Smooth muscle cell (in vitro differentiated cells): ENCODE results near the gene GLRX5. TPM values are rescaled to one million over a fixed set of nuclear protein-coding genes. Genes with fewer than 3 reads are reported as not detected.

Experiments
- DNase-seq: peaks from one replicate; lab custom pipeline; 2025; ENCODE audit not compliant: unreplicated experiment; lab: John Stamatoyannopoulos, UW
- H2AFZ ChIP-seq: fragments of 200-600 bp; sonication (generic); 2 replicates; pipeline ENCODE4 v1.6.0; 2016; ENCODE audit warnings: antibody characterized with exemption, low read depth, mild to moderate bottlenecking
- H3F3A ChIP-seq: fragments of 200-600 bp; sonication (generic); 2 replicates; pipeline ENCODE4 v1.6.0; 2017; ENCODE audit warnings: antibody characterized with exemption, low read depth
- H3K27ac ChIP-seq: fragments of 200-600 bp; sonication (generic); 2 replicates; pipeline ENCODE4 v1.5.1; 2016; ENCODE audit warnings: low read depth, mild to moderate bottlenecking
- H3K27me3 ChIP-seq: fragments of 200-600 bp; sonication (generic); 2 replicates; pipeline ENCODE4 v1.6.1; 2016; ENCODE audit warnings: low read depth, mild to moderate bottlenecking
- H3K36me3 ChIP-seq: fragments of 200-600 bp; sonication (generic); 2 replicates; pipeline ENCODE4 v1.5.1; 2016; ENCODE audit warnings: low read depth
- H3K4me1 ChIP-seq: fragments of 200-600 bp; sonication (generic); 2 replicates; pipeline ENCODE4 v1.5.1; 2016; ENCODE audit warnings: low read depth
- H3K4me2 ChIP-seq: fragments of 200-600 bp; sonication (generic); 2 replicates; pipeline ENCODE4 v1.6.0; 2016; ENCODE audit warnings: mild to moderate bottlenecking
- H3K4me3 ChIP-seq: fragments of 200-600 bp; sonication (generic); 2 replicates; pipeline ENCODE4 v1.5.1; 2016; ENCODE audit warnings: mild to moderate bottlenecking
- H3K79me2 ChIP-seq: fragments of 200-600 bp; sonication (generic); 2 replicates; pipeline ENCODE4 v1.6.0; 2016; ENCODE audit warnings: low read depth, mild to moderate bottlenecking
- H3K9ac ChIP-seq: fragments of 200-600 bp; sonication (generic); 2 replicates; pipeline ENCODE4 v1.6.0; 2016; ENCODE audit warnings: low read depth
- H3K9me3 ChIP-seq: fragments of 200-600 bp; sonication (generic); replicated peaks from 2 replicates; pipeline ENCODE4 v1.5.1; 2016; ENCODE audit warnings: low read depth
- H4K20me1 ChIP-seq: fragments of 200-600 bp; sonication (generic); 2 replicates; pipeline ENCODE4 v1.6.0; 2016; ENCODE audit warnings: low read depth
- WGBS: methylation state at CpG from one replicate; pipeline ENCODE4 v1.1.7; 2016; ENCODE audit warnings: low lambda C conversion rate; 5-methylcytosine and 5-hydroxymethylcytosine counted together
- polyA plus RNA-seq: library from polyadenylated mRNA; unstranded; fragments of >200 nt; fragmentation: Nextera tagmentation; extraction: Ambion mirVana; gene quantifications from 2 replicates; pipeline ENCODE4 v1.2.1, GENCODE V29; 2016
- total RNA-seq: library from RNA; depleted of rRNA; stranded (reverse); fragments of >200 nt; gene quantifications from 2 replicates; pipeline ENCODE4 v1.2.3, GENCODE V29; 2014
- TF ChIP-seq, protein P1 (sequence below): fragments of 200-600 bp; sonication (generic); IDR thresholded peaks from 2 replicates; pipeline ENCODE4 v1.5.1; 2017; ENCODE audit warnings: borderline replicate concordance, mild to moderate bottlenecking, antibody characterized with exemption; ENCODE audit not compliant: insufficient read depth, poor library complexity, severe bottlenecking

GLRX5 gene
- total and polyA plus RNA-seq, 2 experiments from 2014 or later = 42.4 to 79.8 TPM

DNA sequence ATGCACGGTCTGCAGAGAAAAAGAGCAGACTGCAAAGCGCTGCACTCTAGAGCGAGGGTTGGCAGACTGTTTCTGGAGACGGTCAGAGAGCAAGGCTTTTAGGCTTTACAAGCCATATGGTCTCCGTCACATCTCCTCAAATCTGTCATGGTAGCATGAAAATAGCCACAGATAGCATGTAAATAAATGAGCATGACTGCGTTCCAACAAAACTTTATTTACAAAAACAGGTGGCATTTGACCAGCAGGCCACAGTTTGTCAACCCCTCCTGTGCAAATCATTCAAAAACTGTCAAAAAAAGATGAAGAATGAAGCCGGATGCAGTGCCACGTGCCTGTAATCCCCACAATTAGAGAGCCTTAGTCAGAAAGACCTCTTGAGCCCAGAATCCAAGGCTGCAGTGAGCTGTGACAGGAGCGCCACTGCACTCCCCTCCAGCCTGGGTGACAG lies 37.3 kb upstream of the GLRX5 start:
- H3K27me3 ChIP-seq = no peaks in the 10 kb centered on the region
- H3K36me3 ChIP-seq = no peaks in the 10 kb centered on the region
- no peaks in the 10 kb centered on the region for H3K9me3 ChIP-seq
- peaks cover 13% of the 10 kb centered on the region for H3F3A ChIP-seq
- H3K4me2 ChIP-seq = peak overlapping the region; percentile 69
- peaks cover 10% of the 10 kb centered on the region for H3K4me1 ChIP-seq
- TF ChIP-seq, protein P1, sequence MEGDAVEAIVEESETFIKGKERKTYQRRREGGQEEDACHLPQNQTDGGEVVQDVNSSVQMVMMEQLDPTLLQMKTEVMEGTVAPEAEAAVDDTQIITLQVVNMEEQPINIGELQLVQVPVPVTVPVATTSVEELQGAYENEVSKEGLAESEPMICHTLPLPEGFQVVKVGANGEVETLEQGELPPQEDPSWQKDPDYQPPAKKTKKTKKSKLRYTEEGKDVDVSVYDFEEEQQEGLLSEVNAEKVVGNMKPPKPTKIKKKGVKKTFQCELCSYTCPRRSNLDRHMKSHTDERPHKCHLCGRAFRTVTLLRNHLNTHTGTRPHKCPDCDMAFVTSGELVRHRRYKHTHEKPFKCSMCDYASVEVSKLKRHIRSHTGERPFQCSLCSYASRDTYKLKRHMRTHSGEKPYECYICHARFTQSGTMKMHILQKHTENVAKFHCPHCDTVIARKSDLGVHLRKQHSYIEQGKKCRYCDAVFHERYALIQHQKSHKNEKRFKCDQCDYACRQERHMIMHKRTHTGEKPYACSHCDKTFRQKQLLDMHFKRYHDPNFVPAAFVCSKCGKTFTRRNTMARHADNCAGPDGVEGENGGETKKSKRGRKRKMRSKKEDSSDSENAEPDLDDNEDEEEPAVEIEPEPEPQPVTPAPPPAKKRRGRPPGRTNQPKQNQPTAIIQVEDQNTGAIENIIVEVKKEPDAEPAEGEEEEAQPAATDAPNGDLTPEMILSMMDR = no peak
- peaks cover 20% of the 10 kb centered on the region for H4K20me1 ChIP-seq
- H3K4me3 ChIP-seq = no peak overlapping the region
- no peak for DNase-seq
- no peak overlapping the region for H3K9ac ChIP-seq
- no peak overlapping the region for H2AFZ ChIP-seq
- no peaks in the 10 kb centered on the region for H3K79me2 ChIP-seq
- H3K27ac ChIP-seq = peak overlapping the region; percentile 81
- 21% methylated on average over 9 of the region's 9 CpGs for WGBS

DNA sequence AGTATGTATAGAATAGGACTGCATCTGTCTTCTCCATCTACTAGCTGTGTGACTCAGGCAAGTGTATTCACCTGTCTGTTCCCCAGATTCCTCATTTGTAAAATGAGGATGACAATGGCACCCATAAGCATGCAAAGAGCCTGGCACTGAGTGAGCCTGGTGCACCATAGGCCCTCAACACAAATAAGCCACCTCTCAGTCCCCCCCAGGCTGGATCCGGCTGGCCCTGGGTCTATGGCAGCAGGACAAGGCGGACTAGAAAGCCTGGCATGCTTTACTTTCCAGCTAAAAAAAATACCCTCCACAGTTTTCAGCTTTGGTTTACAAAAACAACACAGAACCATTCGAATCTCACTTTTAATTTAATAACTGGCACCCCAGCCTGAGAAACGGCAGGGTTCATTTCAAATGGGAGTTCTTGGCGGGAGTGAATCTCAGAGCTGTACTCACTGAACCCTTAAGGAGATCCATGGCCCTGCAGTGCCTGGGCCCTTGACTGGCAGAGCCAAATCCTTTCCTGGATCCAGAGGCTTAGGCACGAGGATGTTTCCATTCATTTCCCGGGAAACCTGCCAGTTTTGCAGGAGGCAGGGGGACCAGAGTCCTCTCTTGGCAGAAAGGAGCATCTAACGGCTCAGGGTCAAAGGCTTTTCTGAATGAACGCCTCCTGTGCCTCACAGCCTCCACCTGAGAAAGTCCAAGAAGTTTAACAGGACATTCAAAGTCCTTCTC lies 36.1 kb upstream of the GLRX5 start:
- no peak overlapping the region for H2AFZ ChIP-seq
- no peak for DNase-seq
- TF ChIP-seq, protein P1 = no peak
- peaks cover 10% of the 10 kb centered on the region for H3K4me1 ChIP-seq
- H3K27me3 ChIP-seq = no peaks in the 10 kb centered on the region
- H3K79me2 ChIP-seq = no peaks in the 10 kb centered on the region
- no peak overlapping the region for H3K9ac ChIP-seq
- H3F3A ChIP-seq = peaks cover 13% of the 10 kb centered on the region
- no peaks in the 10 kb centered on the region for H3K9me3 ChIP-seq
- no peak overlapping the region for H3K4me3 ChIP-seq
- H3K4me2 ChIP-seq = no peak overlapping the region
- 91% methylated on average over 9 of the region's 9 CpGs for WGBS
- peaks cover 20% of the 10 kb centered on the region for H4K20me1 ChIP-seq
- H3K27ac ChIP-seq = no peak overlapping the region
- no peaks in the 10 kb centered on the region for H3K36me3 ChIP-seq

DNA sequence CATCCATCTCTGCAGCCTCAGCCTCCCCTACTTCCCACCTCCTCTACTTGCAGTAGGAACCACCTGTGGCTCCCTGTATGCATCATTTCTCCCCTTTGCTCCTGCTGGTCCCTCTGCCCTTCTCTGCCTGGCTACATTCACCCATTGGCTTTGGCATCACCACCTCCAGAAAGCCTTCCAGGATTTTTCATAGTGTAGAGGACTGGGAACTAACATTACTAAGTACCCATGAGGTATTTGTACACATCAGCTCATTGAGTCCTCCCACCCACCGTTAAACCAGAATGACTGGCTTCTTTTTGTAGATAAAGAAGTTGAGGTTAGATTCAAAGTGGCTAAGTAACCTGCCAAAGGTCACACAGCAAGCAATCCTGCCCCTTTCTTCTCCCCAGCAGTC lies 35.5 kb upstream of the GLRX5 start:
- TF ChIP-seq, protein P1 = no peak
- no peaks in the 10 kb centered on the region for H3K79me2 ChIP-seq
- no peaks in the 10 kb centered on the region for H3K36me3 ChIP-seq
- no peaks in the 10 kb centered on the region for H3K9me3 ChIP-seq
- no peak overlapping the region for H3K27ac ChIP-seq
- no peak overlapping the region for H3K4me2 ChIP-seq
- peaks cover 10% of the 10 kb centered on the region for H3K4me1 ChIP-seq
- 25% methylated on average over 1 of the region's 1 CpG for WGBS
- H3K27me3 ChIP-seq = no peaks in the 10 kb centered on the region
- H2AFZ ChIP-seq = no peak overlapping the region
- no peak overlapping the region for H3K9ac ChIP-seq
- DNase-seq = no peak
- H3F3A ChIP-seq = peaks cover 13% of the 10 kb centered on the region
- peaks cover 20% of the 10 kb centered on the region for H4K20me1 ChIP-seq
- H3K4me3 ChIP-seq = no peak overlapping the region

DNA sequence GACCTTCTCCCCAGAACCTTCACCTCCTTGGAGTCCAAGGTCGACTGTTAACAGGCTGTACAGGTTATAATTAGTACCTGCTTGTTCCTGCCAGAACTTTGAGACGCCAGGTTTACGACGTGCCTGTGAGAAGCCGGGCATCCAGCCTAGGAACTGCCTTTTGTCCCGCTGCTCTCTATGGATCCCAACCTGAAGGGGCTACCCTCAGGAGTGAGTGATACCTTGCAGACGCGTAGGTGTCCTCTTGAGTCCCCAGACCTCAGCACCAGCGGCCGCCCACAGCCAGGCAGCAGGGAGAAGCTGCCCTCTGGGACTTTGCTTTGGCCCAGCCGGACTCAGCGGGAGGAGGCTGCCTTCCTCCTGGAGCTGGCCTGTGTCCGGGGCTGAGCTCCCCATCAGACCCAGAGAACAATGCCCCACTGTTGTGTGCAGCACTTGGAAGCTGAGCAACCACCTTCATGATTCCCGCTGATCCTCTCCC lies 34.6 kb upstream of the GLRX5 start:
- peaks cover 10% of the 10 kb centered on the region for H3K4me1 ChIP-seq
- no peak overlapping the region for H3K4me2 ChIP-seq
- 81% methylated on average over 14 of the region's 14 CpGs for WGBS
- no peaks in the 10 kb centered on the region for H3K79me2 ChIP-seq
- no peak for DNase-seq
- peaks cover 20% of the 10 kb centered on the region for H4K20me1 ChIP-seq
- H3K9ac ChIP-seq = no peak overlapping the region
- H3K27me3 ChIP-seq = no peaks in the 10 kb centered on the region
- H2AFZ ChIP-seq = no peak overlapping the region
- TF ChIP-seq, protein P1 = no peak
- no peak overlapping the region for H3K4me3 ChIP-seq
- no peaks in the 10 kb centered on the region for H3K36me3 ChIP-seq
- H3F3A ChIP-seq = peaks cover 13% of the 10 kb centered on the region
- no peaks in the 10 kb centered on the region for H3K9me3 ChIP-seq
- no peak overlapping the region for H3K27ac ChIP-seq
